Body of pancreas (tissue), 4 donors: ENCODE results near the gene ZNF628. TPM values are rescaled to one million over a fixed set of nuclear protein-coding genes. Genes with fewer than 3 reads are reported as not detected.

ENCODE experiments used
- ATAC-seq: fragments of 150-250 bp; one replicate; pipeline ENCODE4 v1.9.1; 2016
- DNase-seq, 4 donors: peaks; one replicate each; pipeline ENCODE4 v3.0.0-alpha.2; 2019
- H3K27ac ChIP-seq, 4 donors: fragments of 200-600 bp; sonication (generic); 1 replicate in 3 of 4; 2 replicates in 1 of 4; pipeline versions ENCODE4 v1.5.1 to v1.6.1; 2016 to 2019; ENCODE audit warnings: mild to moderate bottlenecking in 1 of 4, mixed read lengths in 1 of 4, moderate library complexity in 1 of 4
- H3K27me3 ChIP-seq, 2 donors: fragments of 200-600 bp; sonication (generic); one replicate each; pipeline ENCODE4 v1.6.0; 2016; ENCODE audit warnings: mild to moderate bottlenecking in 1 of 2
- H3K36me3 ChIP-seq, 2 donors: fragments of 200-600 bp; sonication (generic); replicated peaks in 1 of 2; 2 replicates each; pipeline ENCODE4 v1.5.1; 2016; ENCODE audit warnings: low read depth in 2 of 2; ENCODE audit not compliant: insufficient read depth in 1 of 2
- H3K4me1 ChIP-seq: fragments of 200-600 bp; sonication (generic); one replicate; pipeline ENCODE4 v1.6.0; 2016
- H3K4me3 ChIP-seq, 2 donors: fragments of 200-600 bp; sonication (generic); 1 replicate in 1 of 2; 2 replicates in 1 of 2; pipeline ENCODE4 v1.5.1; 2016 to 2019
- H3K9me3 ChIP-seq, 3 donors: fragments of 200-600 bp; sonication (generic); 1 replicate in 2 of 3; 2 replicates in 1 of 3; pipeline ENCODE4 v1.5.1; 2016
- POLR2A ChIP-seq, 3 donors: fragments of 450-650 bp; IDR thresholded peaks; one replicate each; pipeline ENCODE4 v1.6.1; 2016; ENCODE audit warnings: antibody characterized with exemption in 3 of 3, mild to moderate bottlenecking in 2 of 3
- WGBS, 2 donors: methylation state at CpG; one replicate each; pipeline ENCODE4 v1.1.5; 2017; 5-methylcytosine and 5-hydroxymethylcytosine counted together
- intact Hi-C: fragments of 100-400 bp; cut with DNase I; formaldehyde crosslinking; loops from one replicate; pipeline ENCODE4 v1.15.1; 2023
- total RNA-seq, 2 donors: library from RNA; depleted of rRNA; stranded (reverse); fragments of >200 nt; gene quantifications; one replicate each; pipeline ENCODE4 v1.1.0, GENCODE V29; 2016
- TF ChIP-seq, protein P1 (sequence below), 7 experiments: fragments of 450-650 bp in 4 of 7; fragments of 200-600 bp in 3 of 7; sonication (generic) in 3 of 7; IDR thresholded peaks; one replicate each; pipeline ENCODE4 v1.5.1; 2016 to 2019; ENCODE audit warnings: antibody characterized with exemption in 7 of 7

Gene ZNF628
- 1 to 10 TPM; 3.4 to 8.2 TPM for total RNA-seq

DNA sequence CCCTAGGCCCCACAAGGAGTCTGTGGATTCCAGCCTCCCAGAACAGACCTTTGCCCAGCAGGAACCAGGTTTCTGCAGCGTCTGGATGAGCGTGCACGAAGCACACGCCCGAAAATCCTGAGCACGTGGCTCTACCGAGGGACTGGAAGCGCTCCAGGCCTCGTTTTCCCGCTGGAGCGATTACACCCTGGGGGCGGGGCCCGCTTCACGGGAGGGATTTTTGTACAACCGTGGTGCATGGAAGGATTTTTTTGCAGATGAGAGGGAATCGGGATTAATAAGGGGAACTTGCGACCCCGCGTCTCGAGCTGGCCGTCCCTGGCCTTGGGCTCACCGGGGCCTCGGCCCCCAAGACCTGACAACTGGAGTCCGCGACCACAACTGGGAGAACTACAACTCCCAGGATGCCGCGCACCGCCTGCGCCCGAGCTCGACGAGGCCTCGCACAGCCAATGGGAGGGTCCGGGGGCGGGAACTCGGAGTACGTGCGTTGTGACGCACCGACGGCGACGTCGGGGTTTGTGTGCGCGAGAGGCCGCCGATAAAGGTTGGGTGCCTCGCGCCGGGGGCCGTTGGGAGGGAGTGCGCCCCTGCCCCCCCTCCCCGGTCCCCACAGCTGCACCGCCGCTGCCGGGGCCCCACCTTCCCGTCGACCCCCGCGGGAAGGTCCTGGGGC lies at the start of gene ZNF628:
Gene ZNF628 (plus strand): TSS at position 518 of the 676 bp plus-strand sequence. CDS start 3,294 bp downstream, outside the sequence.
- peak within 1 kb of the TSS; percentile 26 to 48 for H3K4me3 ChIP-seq
- no peaks in the 10 kb centered on the region for H3K36me3 ChIP-seq
- H3K27ac ChIP-seq: peak within 1 kb of the TSS; percentile 93 to 98 (median 96)
- WGBS, 2 donors: 0 to 1% methylated on average over 6 to 56 of the region's 61 CpGs
- peak; percentile 77 to 91 (median 78) for TF ChIP-seq POLR2A (IDR thresholded peaks at IDR 0.05)
- TF ChIP-seq, protein P1, sequence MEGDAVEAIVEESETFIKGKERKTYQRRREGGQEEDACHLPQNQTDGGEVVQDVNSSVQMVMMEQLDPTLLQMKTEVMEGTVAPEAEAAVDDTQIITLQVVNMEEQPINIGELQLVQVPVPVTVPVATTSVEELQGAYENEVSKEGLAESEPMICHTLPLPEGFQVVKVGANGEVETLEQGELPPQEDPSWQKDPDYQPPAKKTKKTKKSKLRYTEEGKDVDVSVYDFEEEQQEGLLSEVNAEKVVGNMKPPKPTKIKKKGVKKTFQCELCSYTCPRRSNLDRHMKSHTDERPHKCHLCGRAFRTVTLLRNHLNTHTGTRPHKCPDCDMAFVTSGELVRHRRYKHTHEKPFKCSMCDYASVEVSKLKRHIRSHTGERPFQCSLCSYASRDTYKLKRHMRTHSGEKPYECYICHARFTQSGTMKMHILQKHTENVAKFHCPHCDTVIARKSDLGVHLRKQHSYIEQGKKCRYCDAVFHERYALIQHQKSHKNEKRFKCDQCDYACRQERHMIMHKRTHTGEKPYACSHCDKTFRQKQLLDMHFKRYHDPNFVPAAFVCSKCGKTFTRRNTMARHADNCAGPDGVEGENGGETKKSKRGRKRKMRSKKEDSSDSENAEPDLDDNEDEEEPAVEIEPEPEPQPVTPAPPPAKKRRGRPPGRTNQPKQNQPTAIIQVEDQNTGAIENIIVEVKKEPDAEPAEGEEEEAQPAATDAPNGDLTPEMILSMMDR (IDR thresholded peaks at IDR 0.05): no peak
- no peaks in the 10 kb centered on the region for H3K27me3 ChIP-seq
- H3K9me3 ChIP-seq: no peaks in the 10 kb centered on the region
- H3K4me1 ChIP-seq: peaks cover 49% of the 10 kb centered on the region
- DNase-seq (peak; percentile 99), ATAC-seq (peak; percentile 95)
- intact Hi-C loops: no loop called here

DNA sequence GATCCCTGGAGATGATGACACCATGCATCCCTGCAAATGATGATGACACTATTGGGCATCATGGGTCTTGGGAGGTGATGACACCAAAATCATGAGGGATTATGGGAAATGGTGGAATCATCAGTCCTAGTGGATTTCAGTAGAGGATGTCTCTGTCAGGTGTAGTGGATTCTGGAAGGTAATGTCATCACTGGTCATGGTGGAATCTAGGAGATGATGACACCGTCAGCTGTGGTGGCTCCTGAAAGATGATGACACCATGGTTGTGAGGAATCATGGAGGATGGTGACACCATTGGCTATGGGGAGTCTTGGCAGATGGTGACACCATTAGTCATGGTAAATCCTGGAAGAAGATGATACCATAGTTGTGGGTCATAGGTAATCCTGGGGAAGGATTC lies 45.2 kb upstream of the ZNF628 start:
- intact Hi-C loops: no loop called here
- ATAC-seq (no peak), DNase-seq (no peak)
- Histone ChIP-seq H3K27ac (no peak overlapping the region), H3K4me1 (no peaks in the 10 kb centered on the region), H3K9me3 (no peaks in the 10 kb centered on the region), H3K36me3 (no peaks in the 10 kb centered on the region), H3K27me3 (peaks cover 0 to 10% of the 10 kb centered on the region in 2 donors), H3K4me3 (no peak overlapping the region)
- TF ChIP-seq POLR2A (IDR thresholded peaks at IDR 0.05): no peak
- TF ChIP-seq, protein P1 (IDR thresholded peaks at IDR 0.05): no peak
- 93 to 100% methylated on average over 1 of the region's 1 CpG for WGBS, 2 donors

DNA sequence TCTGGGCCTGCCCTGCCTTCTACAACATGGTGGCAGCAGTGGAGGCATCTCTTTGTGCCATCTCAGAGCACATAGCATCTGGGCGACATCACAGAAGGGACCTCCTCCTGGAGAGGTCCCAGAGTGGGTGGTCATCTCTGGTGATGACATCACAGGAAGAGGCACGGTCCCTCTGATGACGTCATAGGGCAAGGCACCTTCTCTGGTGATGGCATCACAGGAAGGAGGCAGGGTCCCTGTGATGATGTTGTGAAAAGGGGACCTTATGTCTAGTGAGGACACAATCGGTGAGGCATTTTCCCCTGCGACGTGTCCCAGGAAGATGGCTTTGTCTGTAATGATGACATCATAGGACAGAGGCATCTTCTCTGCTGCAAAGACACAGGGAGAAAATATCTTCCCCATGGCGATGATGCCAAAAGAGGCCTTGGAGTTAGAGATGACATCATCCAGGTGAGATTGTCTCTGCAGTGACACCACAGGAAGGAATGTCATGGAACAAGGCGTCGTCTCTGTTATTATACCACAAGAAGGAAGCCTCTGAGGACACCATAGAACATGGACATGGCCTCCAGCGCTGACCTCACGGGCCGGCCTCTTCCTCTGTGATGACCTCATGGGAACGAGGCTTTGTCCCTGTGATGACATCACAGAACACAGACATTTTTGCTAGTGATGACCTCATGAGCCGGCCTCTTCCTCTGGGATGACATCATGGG lies 44.0 kb upstream of the ZNF628 start:
- TF ChIP-seq, protein P1 (IDR thresholded peaks at IDR 0.05): no peak
- TF ChIP-seq POLR2A (IDR thresholded peaks at IDR 0.05): no peak
- no peak for DNase-seq
- no peak for ATAC-seq
- peaks cover 0 to 10% of the 10 kb centered on the region in 2 donors for H3K27me3 ChIP-seq
- intact Hi-C loops: no loop called here
- no peak overlapping the region for H3K27ac ChIP-seq
- no peaks in the 10 kb centered on the region for H3K9me3 ChIP-seq
- 77 to 78% methylated on average over 10 to 14 of the region's 14 CpGs for WGBS, 2 donors
- H3K4me1 ChIP-seq: no peaks in the 10 kb centered on the region
- H3K36me3 ChIP-seq: no peaks in the 10 kb centered on the region
- H3K4me3 ChIP-seq: no peak overlapping the region

DNA sequence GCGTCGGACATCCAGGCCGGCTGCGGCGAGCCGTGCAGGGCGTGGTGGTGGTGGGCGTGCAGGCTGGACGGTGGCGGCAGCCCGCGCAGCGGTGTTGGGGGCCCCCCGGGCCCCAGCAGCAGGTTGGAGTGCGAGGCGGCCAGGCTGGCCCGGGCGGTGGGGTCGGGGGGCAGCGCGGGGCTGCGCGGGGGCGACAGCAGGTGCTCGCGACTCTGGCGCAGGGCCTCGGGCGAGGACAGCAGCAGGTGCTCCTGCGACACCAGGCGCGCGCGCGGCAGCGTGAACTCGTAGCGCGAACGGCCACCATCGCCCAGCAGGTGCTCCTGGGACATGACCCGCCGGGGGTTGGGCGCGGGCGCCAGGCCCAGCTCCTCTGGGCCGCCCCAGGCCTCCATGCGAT lies 43.1 kb upstream of the ZNF628 start:
- Histone ChIP-seq H3K4me1 (no peaks in the 10 kb centered on the region), H3K27me3 (peaks cover 0 to 14% of the 10 kb centered on the region in 2 donors), H3K4me3 (no peak overlapping the region), H3K36me3 (no peaks in the 10 kb centered on the region), H3K9me3 (no peaks in the 10 kb centered on the region), H3K27ac (no peak overlapping the region)
- no peak for DNase-seq
- 5% methylated on average over 13 of the region's 48 CpGs; no CpG with 5 or more reads in 1 of the 2 donors for WGBS, 2 donors
- no peak for TF ChIP-seq POLR2A (IDR thresholded peaks at IDR 0.05)
- TF ChIP-seq, protein P1 (IDR thresholded peaks at IDR 0.05): no peak
- intact Hi-C loops: no loop called here
- no peak for ATAC-seq
